Epithelial cell of proximal tubule (primary cell): Measurements from ENCODE around the gene METTL13. TPM values are rescaled to one million over a fixed set of nuclear protein-coding genes. Genes with fewer than 3 reads are reported as not detected.
"Not testable (repeated sequence)": the region's sequence is repeated elsewhere in the genome, so short reads cannot be mapped to it uniquely, and the experiment has no call there.

Source experiments
- DNase-seq: peaks from one replicate; pipeline ENCODE4 v3.0.0-alpha.2; 2011; ENCODE audit warnings: low read depth
- H3K4me3 ChIP-seq: 2 replicates; pipeline ENCODE4 v1.5.1; 2011; ENCODE audit warnings: low read depth, mild to moderate bottlenecking, low read length
- CTCF ChIP-seq: conservative IDR thresholded peaks from 2 replicates; pipeline ENCODE4 v1.5.1; 2012; ENCODE audit warnings: low read depth, mild to moderate bottlenecking, low read length
- total RNA-seq: library from RNA; depleted of rRNA; stranded (reverse); fragments of >200 nt; gene quantifications from 2 replicates; pipeline ENCODE4 v1.2.3, GENCODE V29; 2015

METTL13 gene
- total RNA-seq, 1 donor from 2014 or later: 20.7 TPM

DNA sequence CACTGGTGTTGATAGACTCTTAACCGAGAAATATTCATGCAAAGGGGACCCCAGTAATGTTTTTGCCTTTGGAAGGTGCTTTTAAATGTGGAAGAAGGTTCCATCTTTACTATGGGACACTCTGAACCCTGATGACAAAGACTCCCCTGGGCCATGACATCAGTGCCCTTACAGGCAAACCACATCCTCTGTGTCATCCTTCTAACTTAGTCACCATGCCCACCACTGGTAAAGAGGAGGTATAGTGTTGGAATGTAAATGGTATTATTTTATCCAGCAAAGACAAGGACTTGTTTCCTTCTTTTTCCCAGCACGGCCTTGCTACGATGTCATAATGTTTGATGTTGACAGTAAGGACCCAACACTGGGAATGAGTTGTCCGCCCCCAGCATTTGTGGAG lies 12.6 kb downstream of the METTL13 start:
- no peak for DNase-seq
- TF ChIP-seq CTCF: no peak
- H3K4me3 ChIP-seq: no peak overlapping the region

DNA sequence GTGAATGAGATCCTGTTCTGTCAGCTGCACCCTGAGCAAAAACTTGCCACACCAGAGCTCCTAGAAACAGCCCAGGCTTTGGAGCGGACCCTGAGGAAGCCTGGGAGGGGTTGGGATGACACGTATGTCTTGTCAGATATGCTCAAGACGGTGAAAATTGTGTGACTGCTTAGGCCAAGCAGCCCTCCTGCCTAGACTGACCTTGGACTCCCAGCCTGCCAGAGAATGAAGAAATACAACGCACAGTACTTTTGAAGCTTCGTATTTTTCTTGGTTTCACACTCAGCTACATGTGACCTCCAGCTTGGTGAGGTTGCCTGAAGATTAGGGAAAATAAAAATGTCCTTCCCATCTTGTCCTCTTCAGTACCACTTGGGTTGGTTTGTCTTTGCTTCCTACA lies 15.1 kb downstream of the METTL13 start:
- no peak overlapping the region for H3K4me3 ChIP-seq
- no peak for DNase-seq
- no peak for TF ChIP-seq CTCF

- H3K4me3 ChIP-seq: no peak overlapping the region
- no peak for TF ChIP-seq CTCF
- DNase-seq: no peak
These were observed 16.9 kb downstream of the METTL13 start for GRCh38 chr1:171798311-171798710.

DNA sequence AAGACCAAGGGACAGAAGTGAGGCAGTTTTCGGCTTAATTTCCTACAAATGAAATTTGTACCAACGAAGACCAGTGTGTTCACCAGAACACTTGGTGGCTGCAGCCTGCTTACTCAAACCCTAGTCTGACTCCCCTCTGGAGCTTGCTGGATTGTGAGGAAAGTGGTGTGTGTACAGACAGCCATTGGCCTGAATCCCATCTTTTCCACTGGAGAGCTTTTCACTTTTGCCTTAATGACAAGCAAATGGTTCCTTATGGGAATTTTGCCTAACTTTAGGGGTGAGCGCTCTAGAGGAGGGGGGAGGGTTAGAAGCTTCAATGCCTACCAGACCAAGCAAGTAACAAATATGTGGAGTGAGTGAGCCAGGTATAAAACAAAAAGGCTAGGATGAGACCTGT lies 17.3 kb downstream of the METTL13 start:
- no peak for TF ChIP-seq CTCF
- no peak for DNase-seq
- H3K4me3 ChIP-seq: no peak overlapping the region

DNA sequence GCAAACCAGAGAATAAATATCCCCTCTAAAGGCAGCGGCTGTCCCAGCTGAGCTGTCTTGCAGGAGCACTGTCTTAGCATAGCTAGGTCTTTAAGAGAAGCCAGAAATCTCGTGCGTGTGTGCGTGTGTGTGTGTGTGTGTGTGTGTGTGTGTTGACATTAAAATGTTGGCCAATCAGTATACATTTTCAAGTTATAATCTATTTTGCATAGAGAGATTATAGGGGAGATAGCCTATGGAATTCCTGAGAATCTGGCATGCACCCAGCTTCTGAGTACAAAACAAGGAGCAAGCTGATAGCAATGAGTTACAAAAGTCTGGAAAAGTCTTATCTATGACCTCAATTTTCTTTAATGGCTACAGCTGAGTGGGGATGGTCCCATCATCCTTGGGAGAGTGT lies 17.7 kb downstream of the METTL13 start:
- no peak for TF ChIP-seq CTCF
- DNase-seq: no peak
- H3K4me3 ChIP-seq: no peak overlapping the region

DNA sequence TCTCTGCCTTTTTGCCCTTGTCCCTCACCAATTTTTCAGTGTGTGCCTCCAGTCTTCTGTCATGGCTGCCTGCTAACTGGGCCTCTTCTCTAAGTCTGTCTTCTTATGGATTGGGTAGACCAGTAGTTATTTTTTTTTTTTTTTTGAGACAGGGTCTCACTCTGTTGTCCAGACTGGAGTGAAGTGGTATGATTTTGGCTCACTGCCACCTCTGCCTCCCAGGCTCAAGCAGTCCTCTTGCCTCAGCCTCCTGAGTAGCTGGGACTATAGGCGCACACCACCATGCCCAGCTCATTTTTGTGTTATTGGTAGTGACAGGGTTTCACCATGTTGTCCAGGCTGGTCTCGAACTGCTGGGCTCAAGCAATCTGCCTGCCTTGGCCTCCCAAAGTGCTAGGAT lies 18.2 kb downstream of the METTL13 start:
- not testable (repeated sequence) for H3K4me3 ChIP-seq, DNase-seq

DNA sequence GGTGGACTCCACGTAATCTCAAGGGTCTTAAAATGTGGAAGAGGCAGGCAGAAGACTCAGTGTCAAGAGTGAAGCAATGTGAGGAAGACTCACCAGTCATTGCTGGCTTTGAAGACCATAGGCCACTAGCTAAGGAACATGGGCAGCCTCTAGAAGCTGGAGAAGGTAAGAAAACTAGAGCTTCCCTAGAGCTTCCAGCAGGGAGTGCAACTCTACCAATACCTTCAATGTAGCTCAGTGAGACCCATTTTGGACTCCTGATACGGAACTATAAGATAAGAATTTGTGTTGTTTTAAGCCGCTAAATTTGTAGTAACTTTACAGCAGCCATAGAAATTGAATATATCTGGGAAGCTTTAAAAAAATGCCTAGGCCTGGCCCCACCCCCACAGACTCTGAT lies 18.9 kb downstream of the METTL13 start:
- DNase-seq: no peak
- peak; percentile 25 for TF ChIP-seq CTCF
- H3K4me3 ChIP-seq: no peak overlapping the region

- no peak overlapping the region for H3K4me3 ChIP-seq
- DNase-seq: no peak
- TF ChIP-seq CTCF: no peak
These were observed 19.4 kb downstream of the METTL13 start for GRCh38 chr1:171800851-171801250.
